Fibroblast of skin of back (primary cell): ENCODE measurements around the gene PDGFB.

Experiments used
- DNase-seq: peaks from one replicate; pipeline ENCODE4 v3.0.0-alpha.2; 2013

Gene PDGFB

GRCh38 chr22:39253435-39254070, 8.8 kb upstream of the PDGFB start:
- peak; percentile 85 for DNase-seq

GRCh38 chr22:39252461-39253434, 8.0 kb upstream of the PDGFB start:
- no peak for DNase-seq

GRCh38 chr22:39251762-39252460, 7.1 kb upstream of the PDGFB start:
- DNase-seq, result peak; percentile 45

- no peak for DNase-seq
Observed at GRCh38 chr22:39250838-39251237, 6.1 kb upstream of the PDGFB start.

GRCh38 chr22:39250131-39250530, 5.3 kb upstream of the PDGFB start:
- DNase-seq, result no peak

- no peak for DNase-seq
Observed at GRCh38 chr22:39249086-39249704, 4.4 kb upstream of the PDGFB start.

GRCh38 chr22:39248254-39248653, 3.5 kb upstream of the PDGFB start:
- DNase-seq, result no peak

- DNase-seq, result no peak
Observed at GRCh38 chr22:39247361-39247760, 2.6 kb upstream of the PDGFB start.

GRCh38 chr22:39246690-39247332, 2.0 kb upstream of the PDGFB start:
- no peak for DNase-seq

- no peak for DNase-seq
Observed at GRCh38 chr22:39246217-39246616, 1.4 kb upstream of the PDGFB start.

- DNase-seq, result no peak
Observed at GRCh38 chr22:39245130-39246039, 603 bp upstream of the PDGFB start.

- no peak for DNase-seq
Observed at GRCh38 chr22:39244136-39244495, 666 bp downstream of the PDGFB start.

GRCh38 chr22:39243439-39244135, 1.2 kb downstream of the PDGFB start:
- no peak for DNase-seq

GRCh38 chr22:39242595-39243438, 2.0 kb downstream of the PDGFB start:
- no peak for DNase-seq

GRCh38 chr22:39241794-39242594, 2.8 kb downstream of the PDGFB start:
- DNase-seq, result no peak

GRCh38 chr22:39240831-39241793, 3.7 kb downstream of the PDGFB start:
- DNase-seq, result no peak
